GM21717 (cell line): Measurements from ENCODE around the gene PCMTD2.
"Not testable (repeated sequence)": the region's sequence is repeated elsewhere in the genome, so short reads cannot be mapped to it uniquely, and the experiment has no call there.

ENCODE experiments used
- ATAC-seq: cut with Tn5 transposase; IDR thresholded peaks from one replicate; pipeline ENCODE4 v1.9.1; 2021; ENCODE audit warnings: mild to moderate bottlenecking, moderate library complexity; ENCODE audit not compliant: unreplicated experiment

Gene PCMTD2

DNA sequence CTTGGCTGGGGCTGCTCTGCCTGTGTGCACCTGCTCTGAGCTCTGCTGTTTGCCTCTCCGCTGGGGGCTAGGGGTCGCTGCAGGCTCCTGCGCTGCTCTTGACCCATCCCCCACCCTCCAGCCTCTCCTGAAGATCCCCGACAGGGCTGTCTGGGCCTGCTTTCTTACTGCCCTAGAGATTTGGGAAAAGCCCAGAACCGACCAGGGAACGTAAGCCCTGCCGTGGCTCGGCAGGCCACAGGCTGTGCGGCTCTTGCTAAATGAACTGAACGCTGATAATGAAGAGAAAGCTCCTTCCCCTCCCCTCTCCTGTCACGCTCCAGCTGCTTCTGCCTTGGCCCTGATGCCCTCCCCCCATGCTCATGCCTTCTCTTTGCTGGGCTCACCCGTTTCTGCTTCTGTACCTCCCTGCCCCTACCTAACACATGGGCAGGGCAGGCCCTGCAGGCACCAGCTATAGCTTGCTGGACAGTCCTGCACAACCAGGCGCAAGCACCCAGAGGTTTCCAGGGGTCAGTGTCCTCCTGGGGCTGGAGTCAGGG, 32.0 kb upstream of the PCMTD2 start:
- ATAC-seq = no peak

DNA sequence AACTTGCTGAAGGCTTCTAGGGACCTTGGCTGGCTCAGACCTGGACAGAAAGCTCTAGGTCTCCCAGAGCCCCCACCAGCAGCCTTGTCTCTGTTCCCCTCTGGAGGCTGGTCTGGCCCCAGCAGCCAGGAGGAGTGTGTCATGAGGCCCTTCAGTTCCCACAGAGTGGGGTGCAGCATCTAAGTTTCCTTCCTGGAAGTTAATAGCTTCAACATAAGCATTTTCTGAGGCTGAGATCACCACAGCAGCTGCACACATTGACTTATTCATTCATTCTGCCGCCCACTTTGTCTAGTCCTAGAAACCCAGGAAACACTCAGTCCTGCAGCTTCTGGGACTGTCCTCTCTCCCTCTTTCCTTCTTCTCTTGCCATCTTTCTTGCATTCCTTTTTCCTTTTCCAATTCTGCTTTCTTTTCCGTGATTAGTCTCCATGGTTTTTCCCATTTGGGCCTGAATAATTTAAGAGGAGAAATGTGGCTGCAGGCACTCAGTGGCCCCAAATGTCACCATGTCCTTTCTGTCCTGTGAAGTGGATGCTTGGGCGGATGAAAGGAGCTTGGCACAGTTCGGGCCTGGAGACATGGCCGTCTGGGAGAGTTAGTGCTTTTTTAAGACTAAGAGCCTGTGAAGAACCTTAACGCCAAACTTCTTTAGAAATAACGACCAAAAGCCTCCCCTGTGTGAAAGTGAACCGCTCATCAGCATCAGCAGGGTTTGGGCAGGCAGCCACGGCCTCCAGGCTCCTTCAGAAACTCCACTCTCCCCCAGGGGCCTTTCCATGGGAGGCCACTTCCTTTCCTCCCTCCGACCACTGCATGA, 31.0 kb upstream of the PCMTD2 start:
- no peak for ATAC-seq

DNA sequence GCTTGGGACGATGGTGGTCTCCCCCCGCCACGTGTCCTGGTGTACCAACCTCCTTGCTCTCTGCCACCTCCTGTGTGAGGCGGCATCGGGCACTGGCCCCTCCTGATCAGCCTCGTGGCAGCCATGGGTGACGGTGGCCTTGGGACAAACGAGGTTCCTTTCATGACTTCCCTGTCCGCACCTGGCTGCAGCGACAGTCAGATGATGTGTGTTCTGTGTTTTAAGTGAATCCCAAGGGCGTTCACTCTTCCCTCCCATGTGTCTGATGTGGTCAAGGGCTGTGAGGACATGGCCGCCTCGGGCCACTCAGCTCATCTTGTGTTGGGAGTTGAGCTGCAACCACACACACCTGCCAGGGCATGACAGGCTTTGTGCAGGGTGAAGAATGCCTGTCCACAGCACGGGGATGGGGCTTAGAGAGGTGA, 30.4 kb upstream of the PCMTD2 start:
- ATAC-seq = no peak

DNA sequence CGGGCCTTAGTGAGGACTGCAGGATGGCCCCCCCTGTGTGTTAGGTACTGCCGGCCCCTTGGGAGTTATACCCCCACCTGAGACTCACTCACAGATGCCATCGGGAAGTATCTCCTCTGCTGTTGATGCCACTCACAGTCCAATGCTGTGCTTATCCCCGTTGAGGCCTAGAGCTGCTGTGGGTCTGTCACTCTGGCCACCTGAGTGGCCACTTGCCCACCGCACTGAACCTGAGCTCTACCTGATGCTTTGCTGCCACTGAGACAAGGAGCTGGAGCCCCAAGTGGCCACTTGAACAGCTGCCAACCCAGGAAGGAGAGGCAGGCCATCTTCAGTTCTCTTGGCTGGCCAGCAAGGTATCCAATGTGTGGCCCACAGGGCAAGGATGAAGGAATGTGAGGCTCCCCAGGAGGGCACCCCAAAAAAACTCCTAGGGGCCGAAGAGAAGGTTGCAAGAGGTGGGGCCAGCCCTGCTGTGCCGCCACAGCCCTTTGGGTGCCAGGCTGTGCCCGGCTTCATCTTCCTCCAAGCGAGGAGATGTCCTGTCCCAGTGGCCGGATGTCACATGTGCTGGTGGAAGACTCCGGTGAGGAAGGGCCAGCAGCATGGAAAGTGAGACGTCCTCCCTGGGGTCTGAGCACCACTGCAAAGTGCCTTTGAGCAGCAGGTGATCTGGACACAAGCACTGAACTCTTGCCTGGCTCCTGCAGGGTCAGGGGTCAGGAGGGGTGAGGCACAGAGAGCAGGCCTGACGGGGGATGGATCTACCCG, 29.5 kb upstream of the PCMTD2 start:
- ATAC-seq = no peak

DNA sequence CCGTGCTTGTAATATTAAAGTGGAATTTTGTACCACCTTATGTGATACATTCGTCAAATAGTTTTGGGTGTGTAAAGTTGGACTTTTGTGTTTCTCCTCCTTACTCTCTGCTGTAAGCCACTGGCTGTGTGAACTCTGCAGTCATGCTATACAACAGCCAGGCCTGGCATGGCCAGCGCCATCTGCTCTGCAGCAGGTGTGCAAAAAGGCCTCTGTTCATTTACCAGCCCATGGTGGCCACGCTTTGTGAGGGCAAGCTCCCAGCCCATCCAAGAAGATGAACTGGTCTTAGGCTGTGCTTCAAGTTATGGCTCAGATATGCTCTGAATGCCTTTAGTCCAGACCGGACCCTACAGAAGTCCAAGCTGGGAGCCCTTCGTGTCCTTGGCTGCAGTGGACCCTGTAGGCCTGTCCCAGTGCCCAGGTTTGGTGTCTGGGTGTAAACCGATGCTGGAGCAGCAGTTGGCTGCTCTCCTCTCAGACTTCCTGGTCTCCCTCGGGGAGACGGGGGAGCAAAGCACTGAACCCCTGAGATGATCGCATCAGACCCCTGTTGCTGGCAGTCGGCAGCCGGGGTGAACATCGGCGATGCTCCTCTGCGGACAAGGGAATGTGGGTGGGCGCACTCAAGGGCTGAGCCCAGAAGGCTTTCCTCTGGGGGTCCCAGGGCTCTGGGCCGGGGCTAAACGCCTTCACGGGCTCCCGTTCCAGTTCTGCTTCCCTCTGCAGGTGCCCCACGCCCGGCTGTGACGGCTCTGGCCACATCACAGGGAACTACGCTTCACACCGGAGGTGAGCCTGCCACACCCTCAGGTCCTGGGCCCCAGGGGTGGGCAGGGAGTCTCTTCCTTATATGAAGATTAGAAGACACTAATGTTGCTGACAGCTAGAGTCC, 28.6 kb upstream of the PCMTD2 start:
- no peak for ATAC-seq

DNA sequence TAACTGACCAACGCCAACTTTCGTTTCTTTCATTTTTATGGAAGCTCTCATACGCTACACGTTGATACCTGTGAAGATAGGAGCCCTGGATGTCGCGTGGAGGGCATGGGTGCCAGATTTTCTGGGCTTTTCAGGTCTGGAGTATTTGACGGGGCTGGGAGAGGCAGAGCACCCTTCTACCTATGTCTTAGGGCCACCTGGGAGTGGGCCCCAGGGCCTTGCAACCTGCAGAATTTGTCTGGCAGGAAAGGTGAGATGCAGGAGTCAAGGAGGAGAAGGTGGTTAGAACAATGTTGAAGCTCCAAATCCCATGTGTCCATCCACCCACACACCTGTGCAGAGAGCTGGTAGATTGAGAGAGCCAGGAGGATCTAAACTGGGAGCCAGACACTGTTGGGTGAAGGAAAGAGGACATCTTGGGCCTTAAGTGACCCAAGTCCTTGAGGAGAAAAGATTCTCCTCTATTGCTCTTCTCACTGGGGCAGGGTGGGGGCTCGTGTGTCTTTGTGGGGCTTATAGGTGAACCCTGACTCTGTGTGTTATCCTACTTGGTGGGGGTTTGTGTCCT, 27.4 kb upstream of the PCMTD2 start:
- no peak for ATAC-seq

DNA sequence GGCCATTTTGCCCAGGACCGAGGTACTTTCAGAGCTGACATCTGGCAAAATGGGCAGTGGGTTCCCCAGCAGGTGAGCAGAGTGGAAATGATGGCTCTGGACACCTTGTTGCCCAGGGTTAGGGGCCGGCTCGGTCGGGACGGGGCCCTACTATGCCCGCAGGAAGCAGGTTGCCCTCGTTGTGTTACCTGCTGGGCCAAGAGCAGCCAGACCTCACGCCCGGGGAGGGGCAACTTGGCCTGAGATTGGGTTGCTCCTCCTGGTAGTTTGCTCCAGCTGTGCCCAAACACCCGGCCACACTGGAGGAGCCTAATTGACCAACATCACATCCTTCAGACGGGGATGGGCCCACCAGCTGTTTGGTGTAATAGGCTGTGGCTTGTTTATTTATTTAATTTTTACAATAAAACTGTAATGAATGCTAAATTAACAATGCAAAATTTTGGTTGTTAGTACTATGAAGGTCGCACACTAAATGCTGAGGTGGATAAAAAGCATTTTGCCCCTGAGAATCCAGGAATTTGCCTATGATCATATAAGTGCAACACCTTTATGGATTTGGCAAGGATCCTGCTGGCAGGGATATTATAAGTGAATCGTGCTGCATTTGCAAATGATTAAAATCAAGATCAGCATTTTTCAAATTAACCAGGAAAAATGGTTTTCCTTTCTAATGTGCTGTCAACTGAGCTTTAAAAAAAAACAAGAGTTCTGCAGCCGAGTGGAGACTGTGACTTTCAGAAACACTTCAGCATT, 26.6 kb upstream of the PCMTD2 start:
- no peak for ATAC-seq

DNA sequence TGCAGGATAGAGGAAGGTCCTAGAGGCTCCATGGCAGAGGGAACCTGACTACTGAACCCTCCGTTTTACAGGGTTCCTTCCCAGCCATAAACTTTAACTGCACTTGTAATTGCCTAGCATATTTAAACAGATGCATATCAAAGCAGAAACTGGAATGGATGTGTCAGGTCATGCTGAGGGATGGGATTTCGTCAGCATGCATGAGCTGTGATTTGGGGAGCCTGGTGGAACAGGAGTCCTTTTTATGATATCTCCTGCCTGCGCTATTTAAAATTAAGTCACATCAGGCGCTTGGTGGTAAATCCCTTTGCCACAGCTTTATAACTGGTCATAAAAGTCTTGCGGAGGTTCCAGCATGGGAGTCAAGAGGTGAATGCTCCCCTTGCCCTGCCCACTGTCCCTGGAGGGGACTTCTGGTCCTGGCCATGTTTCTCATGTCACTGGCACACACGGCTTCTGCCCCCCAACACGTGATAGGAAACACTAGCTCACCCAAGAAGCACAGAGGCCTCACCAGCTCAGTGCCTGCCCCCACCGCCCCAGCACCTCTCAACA, 26.0 kb upstream of the PCMTD2 start:
- no peak for ATAC-seq

DNA sequence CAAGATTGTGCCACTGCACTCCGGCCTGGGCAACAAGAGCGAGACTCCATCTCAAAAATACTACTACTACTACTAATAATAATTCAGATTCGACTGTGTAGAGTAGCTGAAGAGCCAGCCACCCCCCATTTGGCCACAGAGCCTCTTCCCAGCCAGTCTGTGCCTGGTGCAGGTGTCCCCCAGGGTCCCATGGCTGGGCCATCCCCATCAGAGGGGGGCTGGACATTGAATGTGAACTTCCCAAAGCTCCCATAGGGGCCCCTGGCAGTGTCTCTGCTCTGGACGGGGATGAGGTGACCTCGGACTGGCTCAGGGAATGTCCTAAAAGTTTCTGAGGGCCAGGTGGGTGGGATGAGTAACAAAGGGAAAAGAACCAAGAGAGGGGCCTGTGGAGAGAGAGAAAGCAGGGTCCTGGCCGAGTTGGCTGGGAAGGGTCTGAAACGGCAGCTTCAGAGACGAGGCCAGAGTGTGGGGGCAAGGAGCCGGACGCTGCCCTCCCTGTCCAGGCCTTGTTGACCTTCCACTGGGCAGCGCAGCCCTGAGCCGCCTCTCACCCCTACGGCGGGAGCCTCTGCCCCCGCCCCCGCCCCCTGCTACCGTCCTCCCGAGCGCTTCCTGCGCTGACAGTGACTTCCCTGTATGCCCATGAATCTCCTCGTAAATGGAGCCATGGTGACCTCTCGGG, 24.9 kb upstream of the PCMTD2 start:
- no peak for ATAC-seq

DNA sequence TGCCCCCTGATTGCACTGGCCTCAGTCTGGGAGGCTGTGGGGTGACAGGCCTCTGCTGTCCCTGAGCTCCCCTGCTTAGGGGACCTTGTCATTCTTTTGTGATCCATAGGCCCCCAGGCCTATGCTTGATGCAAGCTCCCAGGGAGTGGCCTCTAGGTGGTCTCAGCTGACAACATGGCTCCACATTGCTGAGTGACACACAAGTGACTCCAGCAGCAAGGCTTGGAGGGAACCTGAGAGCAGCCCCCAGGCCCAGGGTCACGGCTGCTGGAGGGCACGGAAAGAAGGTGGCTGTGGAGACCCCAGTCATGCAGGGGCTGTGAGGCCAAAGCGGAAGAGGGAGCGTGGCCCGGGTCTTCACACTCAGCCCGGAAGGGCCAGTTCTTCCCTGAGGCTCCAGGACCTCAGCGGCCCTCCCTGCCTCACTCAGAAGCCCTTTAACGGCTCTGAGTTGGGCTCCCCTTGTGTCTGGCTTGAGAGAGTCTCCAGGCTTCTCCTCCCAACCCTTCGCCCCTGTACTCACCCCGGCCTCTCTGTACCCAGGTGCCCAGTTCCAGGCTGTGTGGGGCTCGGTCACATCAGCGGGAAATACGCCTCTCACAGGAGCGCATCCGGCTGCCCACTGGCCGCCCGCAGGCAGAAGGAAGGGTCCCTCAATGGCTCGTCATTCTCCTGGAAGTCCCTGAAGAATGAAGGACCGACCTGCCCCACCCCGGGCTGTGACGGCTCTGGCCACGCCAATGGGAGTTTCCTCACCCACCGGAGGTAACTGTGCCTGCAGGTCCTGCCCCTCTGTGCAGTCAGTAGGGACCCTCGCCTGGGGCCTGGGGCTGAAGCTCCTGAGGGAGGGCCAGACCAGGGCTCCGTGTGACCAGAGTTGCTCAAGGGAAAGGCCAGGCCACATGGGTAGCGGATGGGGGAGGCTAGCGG, 23.7 kb upstream of the PCMTD2 start:
- no peak for ATAC-seq

DNA sequence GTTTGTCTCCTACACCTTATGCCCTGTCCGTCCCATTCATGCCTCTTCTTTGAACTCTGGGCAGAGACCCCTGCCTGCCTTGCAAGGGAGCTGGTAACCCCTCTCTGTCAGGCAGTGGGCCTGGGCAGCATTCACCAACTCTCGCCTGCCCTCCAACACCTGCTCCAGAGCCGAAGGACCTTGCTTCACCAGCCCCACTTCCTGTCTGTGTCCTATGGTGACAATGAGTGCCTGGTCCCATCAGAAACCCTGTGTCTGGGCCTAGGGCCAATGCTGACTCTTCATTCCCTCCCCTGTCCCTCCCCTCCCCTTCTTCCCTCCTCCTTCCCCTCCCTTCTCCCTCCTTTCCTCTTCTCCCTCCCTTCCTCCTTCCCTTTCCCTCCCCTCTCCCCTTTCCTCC, 22.8 kb upstream of the PCMTD2 start:
- no peak for ATAC-seq

DNA sequence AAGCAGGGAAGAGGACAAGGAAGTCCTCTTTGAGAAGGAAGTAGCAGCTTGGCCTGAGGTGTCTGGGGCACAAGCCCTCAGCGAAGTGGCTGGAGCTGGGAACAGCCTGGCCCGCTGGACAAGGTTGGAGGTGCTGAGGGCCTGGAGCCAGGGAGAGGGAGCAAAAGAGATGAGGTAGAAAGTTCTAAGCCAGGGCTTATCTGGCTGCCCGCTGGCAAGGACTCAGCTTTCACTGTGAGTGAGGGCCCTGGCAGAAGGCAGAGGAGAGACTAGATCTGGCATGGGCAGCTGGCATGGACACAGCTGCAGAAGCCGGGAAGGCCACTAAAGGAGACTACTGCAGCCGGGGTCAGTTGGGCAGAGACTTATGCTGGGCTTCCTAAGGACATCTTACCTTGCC, 21.8 kb upstream of the PCMTD2 start:
- ATAC-seq = no peak

DNA sequence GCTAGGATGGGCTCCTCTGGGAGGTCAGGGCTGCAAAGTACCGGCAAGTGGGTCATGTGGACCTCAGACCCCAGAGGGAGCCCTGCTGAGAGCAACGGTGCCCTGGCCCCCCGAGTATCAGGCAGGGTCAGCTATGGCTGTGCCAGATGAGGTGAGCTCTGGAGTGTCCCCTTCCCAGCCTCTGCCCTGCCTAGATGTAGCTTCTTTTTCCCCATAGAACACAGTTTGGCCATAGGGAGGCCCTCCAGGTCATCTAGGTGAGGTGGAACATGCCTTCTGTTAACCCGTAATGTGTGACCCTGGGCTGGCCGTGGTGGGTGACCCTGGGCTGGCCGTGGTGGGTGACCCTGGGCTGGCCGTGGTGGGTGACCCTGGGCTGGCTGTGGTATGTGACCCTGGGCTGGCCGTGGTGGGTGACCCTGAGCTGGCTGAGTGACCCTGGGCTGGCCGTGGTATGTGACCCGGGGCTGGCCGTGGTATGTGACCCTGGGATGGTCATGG, 21.2 kb upstream of the PCMTD2 start:
- no peak for ATAC-seq

DNA sequence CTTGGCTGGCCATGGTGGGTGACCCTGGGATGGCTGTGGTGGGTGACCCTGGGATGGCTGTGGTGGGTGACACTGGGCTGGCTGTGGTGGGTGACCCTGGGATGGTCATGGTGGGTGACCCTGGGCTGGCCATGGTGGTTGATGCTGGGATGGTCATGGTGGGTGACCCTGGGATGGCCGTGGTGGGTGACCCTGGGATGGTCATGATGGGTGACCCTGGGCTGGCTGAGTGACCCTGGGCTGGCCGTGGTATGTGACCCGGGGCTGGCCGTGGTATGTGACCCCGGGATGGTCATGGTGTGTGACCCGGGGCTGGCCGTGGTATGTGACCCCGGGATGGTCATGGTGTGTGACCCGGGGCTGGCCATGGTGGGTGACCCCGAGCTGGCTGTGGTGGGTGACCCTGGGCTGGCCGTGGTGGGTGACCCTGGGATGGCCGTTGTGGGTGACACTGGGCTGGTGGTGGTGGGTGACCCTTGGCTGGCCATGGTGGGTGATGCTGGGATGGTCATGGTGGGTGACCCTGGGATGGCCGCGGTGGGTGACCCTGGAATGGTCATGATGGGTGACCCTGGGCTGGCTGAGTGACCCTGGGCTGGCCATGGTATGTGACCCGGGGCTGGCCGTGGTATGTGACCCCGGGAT, 20.5 kb upstream of the PCMTD2 start:
- not testable (repeated sequence) for ATAC-seq

DNA sequence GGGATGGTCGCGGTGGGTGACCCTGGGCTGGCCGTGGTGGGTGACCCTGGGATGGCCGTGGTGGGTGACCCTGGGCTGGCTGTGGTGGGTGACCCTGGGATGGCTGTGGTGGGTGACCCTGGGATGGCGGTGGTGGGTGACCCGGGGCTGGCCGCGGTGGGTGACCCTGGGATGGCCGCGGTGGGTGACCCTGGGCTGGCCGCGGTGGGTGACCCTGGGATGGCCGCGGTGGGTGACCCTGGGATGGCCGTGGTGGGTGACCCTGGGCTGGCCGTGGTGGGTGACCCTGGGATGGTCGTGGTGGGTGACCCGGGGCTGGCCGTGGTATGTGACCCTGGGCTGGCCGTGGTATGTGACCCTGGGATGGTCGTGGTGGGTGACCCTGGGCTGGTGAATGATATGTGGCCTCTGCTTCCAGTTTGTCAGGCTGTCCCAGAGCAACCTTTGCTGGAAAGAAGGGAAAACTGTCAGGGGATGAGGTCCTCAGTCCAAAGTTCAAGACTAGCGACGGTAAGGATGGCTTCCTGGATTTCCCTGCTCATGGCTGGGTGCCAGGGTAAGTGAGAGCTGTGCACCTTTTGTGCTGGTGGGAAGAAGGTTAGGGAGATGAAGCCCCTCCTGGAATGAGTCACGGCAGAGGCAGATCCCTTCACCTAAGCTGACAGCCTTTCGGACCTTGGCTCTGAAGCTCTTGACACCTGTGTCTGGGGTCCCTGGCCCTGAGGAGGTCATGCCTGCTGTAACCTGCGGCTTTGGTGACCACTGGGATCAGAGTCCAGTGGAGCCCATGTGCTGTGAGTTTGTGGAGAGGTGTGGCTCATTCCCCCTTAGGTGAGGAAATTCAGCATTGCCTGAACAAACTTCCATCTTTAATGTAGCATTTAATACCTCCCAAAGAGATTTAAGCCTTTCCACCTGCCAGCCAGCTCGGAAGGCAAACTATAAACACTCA, 19.1 kb upstream of the PCMTD2 start:
- no peak for ATAC-seq

DNA sequence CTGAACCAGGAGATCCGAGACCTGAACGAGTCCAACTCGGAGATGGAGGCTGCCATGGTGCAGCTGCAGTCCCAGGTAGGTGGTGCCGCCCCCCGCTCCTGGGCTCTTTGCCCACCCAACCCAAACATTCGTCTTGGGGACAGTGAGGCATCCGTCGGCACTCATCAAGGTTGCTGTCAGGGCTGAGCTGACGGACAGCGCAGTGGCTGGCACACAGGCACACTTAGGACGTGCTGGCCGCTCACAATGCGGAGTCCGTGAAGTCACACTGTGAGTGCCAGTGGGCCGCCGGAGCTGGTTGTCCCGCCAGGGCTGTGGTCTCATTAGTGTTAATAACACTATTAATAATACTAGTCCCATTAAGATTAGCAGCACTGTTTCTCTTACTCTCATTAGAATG, 18.2 kb upstream of the PCMTD2 start:
- ATAC-seq = no peak
